ENCODE data around the gene CEPT1. TPM values are rescaled to one million over a fixed set of nuclear protein-coding genes. Genes with fewer than 3 reads are reported as not detected.

The CEPT1 gene
- total RNA-seq, 1 donor from 2014 or later = 58.9 TPM

- Mint-ChIP-seq H3K36me3 (no peaks in the 10 kb centered on the region), H3K9me3 (no peaks in the 10 kb centered on the region), H3K27ac (peak overlapping the region; percentile 46), H3K4me3 (no peak overlapping the region), H3K4me1 (peaks cover 6% of the 10 kb centered on the region), H3K27me3 (ENCODE audit: insufficient read depth, low read depth) (peaks cover 30% of the 10 kb centered on the region)
- Histone ChIP-seq H4K20me1 (ENCODE audit: low read depth) (no peaks in the 10 kb centered on the region), H3K36me3 (no peaks in the 10 kb centered on the region), H2AFZ (replicated peaks) (no peak overlapping the region), H3K27me3 (peaks cover 28% of the 10 kb centered on the region), H3K79me2 (ENCODE audit: low read depth) (no peaks in the 10 kb centered on the region), H3K9ac (no peak overlapping the region), H3K9me3 (ENCODE audit: low read depth) (no peaks in the 10 kb centered on the region), H3F3A (ENCODE audit: low read depth) (no peaks in the 10 kb centered on the region), H3K4me1 (no peaks in the 10 kb centered on the region), H3K27ac (no peak overlapping the region), H3K4me3 (no peak overlapping the region), H3K4me2 (no peak overlapping the region)
- DNase-seq (ENCODE audit: low spot score) = no peak
- TF ChIP-seq CTCF (IDR thresholded peaks at IDR 0.05) (no peak), EZH2 (IDR thresholded peaks at IDR 0.05) (no peak), EZH2phosphoT487 (IDR thresholded peaks at IDR 0.05) (no peak)
Measured at GRCh38 chr1:111202366-111202706, 62.3 kb downstream of the CEPT1 start.

GRCh38 chr1:111202707-111203623, 62.9 kb downstream of the CEPT1 start:
- no peaks in the 10 kb centered on the region for H3K36me3 ChIP-seq
- no peak overlapping the region for H3K4me2 ChIP-seq
- no peak overlapping the region for H3K9ac ChIP-seq
- H3K79me2 ChIP-seq (ENCODE audit: low read depth) = no peaks in the 10 kb centered on the region
- H3K27ac ChIP-seq = no peak overlapping the region
- TF ChIP-seq CTCF (IDR thresholded peaks at IDR 0.05) (no peak), EZH2phosphoT487 (IDR thresholded peaks at IDR 0.05) (no peak), EZH2 (IDR thresholded peaks at IDR 0.05) (no peak)
- H2AFZ ChIP-seq (replicated peaks) = no peak overlapping the region
- no peak overlapping the region for H3K4me3 ChIP-seq
- H4K20me1 ChIP-seq (ENCODE audit: low read depth) = no peaks in the 10 kb centered on the region
- no peaks in the 10 kb centered on the region for H3K9me3 ChIP-seq (ENCODE audit: low read depth)
- no peaks in the 10 kb centered on the region for H3K36me3 Mint-ChIP-seq
- no peaks in the 10 kb centered on the region for H3K9me3 Mint-ChIP-seq
- H3K27ac Mint-ChIP-seq = peak overlapping the region; percentile 46
- no peaks in the 10 kb centered on the region for H3K4me1 ChIP-seq
- H3K27me3 Mint-ChIP-seq (ENCODE audit: insufficient read depth, low read depth) = peaks cover 30% of the 10 kb centered on the region
- peaks cover 6% of the 10 kb centered on the region for H3K4me1 Mint-ChIP-seq
- no peaks in the 10 kb centered on the region for H3F3A ChIP-seq (ENCODE audit: low read depth)
- H3K27me3 ChIP-seq = peaks cover 28% of the 10 kb centered on the region
- H3K4me3 Mint-ChIP-seq = no peak overlapping the region
- DNase-seq (ENCODE audit: low spot score) = no peak

- no peaks in the 10 kb centered on the region for H3K79me2 ChIP-seq (ENCODE audit: low read depth)
- H2AFZ ChIP-seq (replicated peaks) = no peak overlapping the region
- H3K4me3 Mint-ChIP-seq = no peak overlapping the region
- no peak overlapping the region for H3K27ac ChIP-seq
- H4K20me1 ChIP-seq (ENCODE audit: low read depth) = no peaks in the 10 kb centered on the region
- H3K27ac Mint-ChIP-seq = no peak overlapping the region
- H3K9me3 Mint-ChIP-seq = no peaks in the 10 kb centered on the region
- no peaks in the 10 kb centered on the region for H3K4me1 ChIP-seq
- H3K36me3 ChIP-seq = no peaks in the 10 kb centered on the region
- TF ChIP-seq EZH2 (IDR thresholded peaks at IDR 0.05) (no peak), CTCF (IDR thresholded peaks at IDR 0.05) (no peak), EZH2phosphoT487 (IDR thresholded peaks at IDR 0.05) (no peak)
- H3K27me3 Mint-ChIP-seq (ENCODE audit: insufficient read depth, low read depth) = peaks cover 33% of the 10 kb centered on the region
- DNase-seq (ENCODE audit: low spot score) = no peak
- H3K4me3 ChIP-seq = no peak overlapping the region
- no peaks in the 10 kb centered on the region for H3K36me3 Mint-ChIP-seq
- peaks cover 6% of the 10 kb centered on the region for H3K4me1 Mint-ChIP-seq
- no peak overlapping the region for H3K9ac ChIP-seq
- H3F3A ChIP-seq (ENCODE audit: low read depth) = no peaks in the 10 kb centered on the region
- no peak overlapping the region for H3K4me2 ChIP-seq
- peaks cover 28% of the 10 kb centered on the region for H3K27me3 ChIP-seq
- no peaks in the 10 kb centered on the region for H3K9me3 ChIP-seq (ENCODE audit: low read depth)
Measured at GRCh38 chr1:111203681-111204200, 63.7 kb downstream of the CEPT1 start.
